Fibroblast of the conjunctiva (primary cell): Measurements from ENCODE around the gene MSL3.

Experiments
- DNase-seq: peaks from one replicate; pipeline ENCODE4 v3.0.0-alpha.2; 2010; ENCODE audit warnings: low read depth

Gene MSL3

DNA sequence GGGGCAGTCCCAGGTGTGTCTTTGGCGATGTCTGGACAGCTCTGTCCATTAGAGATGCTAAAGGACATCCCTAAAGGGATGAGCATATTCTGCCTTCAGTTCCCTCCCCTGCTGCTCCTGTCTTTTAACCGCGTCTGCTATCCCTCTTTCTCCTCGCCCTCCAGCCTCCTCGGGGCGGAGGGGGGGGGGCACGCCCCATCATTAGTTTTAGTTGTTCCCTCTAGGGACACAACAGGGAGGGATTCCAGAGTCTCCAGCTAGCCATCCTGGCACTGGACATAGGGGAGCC, 1.1 kb downstream of the MSL3 start:
- DNase-seq = no peak

DNA sequence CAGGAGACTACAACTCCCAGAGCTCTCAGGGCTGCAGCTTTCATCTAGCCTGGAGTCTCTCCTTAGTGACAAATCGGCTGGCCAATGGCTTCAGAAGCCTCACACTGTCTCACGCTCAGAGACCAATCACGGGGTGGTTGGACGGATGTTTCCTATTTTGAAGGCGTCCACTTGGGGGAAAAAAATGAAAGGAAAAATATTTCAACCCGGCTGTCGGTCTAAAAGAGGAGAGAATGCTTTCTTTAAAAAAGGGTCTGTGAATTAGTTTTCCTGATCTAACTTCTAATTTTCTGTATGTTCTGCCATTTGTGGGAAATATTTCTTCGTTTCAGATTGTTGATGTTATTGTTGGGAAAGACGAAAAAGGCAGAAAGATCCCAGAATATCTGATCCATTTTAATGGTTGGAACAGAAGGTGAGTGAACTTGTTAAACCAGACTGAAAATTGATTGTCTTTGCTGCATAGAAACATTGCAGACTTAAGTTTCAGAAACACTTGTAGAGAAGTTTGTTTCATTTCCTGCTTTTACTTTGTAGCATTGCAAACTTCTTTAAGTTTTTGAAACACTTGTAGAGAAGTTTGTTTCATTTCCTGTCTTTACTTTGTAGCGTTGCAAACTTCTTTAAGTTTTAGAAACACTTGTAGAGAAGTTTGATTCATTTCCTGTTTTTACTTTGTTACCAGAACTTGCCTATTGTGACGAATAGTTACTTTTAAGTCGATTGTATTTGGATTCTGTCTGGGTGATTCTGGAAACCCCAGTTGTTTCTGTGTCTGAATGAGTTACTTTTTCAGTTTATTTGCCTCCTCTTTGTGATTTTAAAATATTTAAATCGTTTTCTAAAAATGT, 1.6 kb downstream of the MSL3 start:
- DNase-seq = peak; percentile 86

DNA sequence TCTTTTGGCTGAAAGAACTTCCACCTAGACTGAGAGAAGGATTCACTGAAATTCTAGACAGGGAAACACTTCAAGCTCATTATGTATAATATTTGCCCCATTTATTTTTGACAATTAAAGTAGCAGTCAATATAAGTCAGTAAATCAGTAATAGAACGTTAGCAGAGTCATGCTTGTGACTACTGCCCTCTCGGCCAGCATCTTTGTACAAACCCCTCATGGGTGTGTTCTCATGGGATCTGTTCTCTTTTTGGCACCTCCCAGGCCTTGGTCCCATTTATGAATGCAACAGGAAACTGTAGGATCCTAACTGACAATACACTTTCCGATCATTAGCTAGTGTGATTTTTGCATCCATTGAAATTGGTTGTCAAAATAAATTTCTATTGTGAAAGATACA, 2.9 kb downstream of the MSL3 start:
- no peak for DNase-seq

DNA sequence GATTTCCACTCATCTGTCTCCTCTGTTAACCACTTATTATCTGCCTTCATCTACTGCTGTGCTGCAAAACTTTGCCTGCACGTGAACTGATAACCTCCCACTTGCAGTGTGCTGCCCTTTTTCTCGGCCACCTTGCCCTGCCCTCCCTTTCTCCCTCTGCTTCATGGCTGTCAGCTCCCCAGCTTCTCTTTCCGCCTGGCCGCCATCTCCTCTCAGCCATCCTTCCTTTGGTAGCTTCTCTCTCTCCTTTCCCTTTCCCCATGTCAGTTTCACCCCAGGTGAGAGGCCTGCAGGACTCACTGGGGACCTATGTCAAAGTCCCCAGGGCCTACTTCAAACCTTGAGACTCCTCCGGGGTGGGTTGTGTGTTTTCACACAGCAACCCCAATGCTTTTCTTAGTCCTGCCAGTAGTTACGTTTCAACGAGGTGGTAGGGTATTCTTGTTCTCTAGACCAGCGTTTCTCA, 6.6 kb downstream of the MSL3 start:
- no peak for DNase-seq

DNA sequence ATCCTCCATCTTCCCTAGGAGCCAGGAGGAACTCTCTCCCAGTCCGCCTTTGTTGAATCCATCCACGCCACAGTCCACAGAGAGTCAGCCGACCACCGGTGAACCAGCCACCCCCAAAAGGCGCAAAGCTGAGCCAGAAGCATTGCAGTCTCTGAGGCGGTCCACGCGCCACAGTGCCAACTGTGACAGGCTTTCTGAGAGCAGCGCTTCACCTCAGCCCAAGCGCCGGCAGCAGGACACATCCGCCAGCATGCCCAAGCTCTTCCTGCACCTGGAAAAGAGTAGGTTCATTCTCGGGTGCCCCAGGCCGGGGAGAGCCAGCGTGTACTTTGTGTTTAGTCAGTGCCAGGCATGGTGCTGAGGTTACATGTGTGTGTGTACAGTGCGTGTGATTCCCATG, 7.4 kb downstream of the MSL3 start:
- DNase-seq = no peak

DNA sequence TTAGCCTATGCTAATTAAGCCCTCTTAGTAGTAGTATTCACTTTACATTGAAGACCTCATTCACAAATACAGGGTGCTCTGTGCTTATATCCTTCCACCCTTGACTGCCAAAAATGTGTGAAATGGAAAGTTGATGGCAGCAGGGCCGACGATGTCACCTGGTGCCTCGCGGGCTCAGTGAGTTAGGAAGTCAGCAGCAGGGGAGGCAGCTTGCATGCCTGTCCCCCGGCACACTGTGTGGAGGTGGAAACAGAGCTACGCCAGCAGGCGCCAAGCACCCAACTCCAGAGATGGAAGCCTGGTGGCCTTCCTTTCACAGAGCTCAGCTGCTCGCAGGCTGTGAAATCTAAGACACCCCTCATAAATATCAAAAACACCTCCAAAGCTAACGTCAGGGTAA, 8.4 kb downstream of the MSL3 start:
- DNase-seq = no peak

DNA sequence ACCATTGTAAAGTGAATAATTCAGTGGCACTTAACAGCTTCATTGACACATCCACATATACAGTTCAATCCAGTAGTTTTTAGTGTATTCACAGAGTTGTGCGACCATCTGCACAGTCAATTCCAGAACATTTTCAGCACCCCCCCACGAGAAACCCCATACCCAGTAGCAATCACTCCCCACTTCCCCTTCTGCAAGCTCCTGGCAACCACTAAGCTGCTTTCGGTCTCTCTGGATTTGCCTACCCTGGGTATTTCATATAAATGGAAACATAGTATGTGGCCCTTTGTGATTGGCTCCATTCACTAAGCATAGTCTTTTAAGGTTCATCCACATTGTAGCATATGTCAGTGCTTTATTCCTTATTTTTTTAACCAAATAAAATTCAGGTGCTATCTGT, 10.0 kb downstream of the MSL3 start:
- no peak for DNase-seq

DNA sequence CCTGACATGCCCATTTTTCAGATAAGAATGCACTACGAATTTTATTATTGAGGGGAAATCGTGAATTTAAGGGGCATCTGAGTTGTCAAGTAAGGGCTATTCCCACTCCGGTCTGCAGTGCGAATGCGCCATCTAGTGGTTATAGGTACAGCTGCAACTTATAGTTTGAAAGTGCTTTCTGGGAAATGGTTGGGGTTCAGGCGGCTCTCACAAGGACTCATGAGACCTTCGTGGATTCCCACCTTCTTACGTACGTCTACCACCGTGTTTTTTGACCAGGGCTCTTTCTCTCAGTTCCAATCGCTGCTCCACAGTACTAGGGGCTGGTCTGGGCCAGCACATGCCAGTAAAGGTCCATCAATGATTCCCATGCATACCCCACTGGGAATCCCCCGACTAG, 12.3 kb downstream of the MSL3 start:
- DNase-seq = peak; percentile 47

DNA sequence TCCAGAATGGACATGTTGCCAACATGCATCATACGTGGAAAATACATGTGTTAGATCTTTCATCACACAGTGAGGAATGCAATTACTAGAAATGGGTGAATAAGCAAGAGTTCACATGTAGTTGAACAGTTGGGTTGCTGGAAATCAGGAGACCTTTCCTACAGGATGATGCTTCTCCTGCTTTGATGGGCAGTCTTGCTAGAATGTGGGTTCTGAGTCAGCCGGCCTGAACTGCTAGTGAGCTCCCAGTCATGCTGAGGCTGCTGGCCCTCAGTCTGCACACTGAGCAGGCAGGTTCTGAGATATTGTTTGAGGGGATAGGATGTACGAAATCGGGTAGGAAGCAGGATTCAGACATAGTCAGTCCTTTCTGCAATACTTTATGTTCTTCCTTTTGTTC, 20.2 kb downstream of the MSL3 start:
- DNase-seq = no peak

DNA sequence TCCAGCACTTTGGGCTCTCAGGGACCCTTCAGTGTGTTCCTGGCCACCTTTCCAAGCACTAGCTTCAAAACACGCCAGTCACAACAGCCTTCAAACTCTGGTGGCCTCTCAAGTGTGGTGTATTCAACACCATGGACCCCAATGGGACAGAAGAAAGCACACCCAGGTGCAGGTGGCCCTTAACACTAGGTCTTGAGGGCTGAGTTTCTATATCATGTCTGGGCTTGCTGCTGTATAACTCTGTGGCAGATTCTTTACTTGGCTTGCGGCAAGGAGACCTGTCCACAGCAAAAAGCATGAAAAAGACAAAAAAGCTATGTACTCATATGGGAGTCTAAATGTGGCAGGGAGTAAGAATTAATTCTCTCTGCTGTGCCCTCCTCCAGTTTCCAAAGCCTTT, 23.1 kb downstream of the MSL3 start:
- no peak for DNase-seq

DNA sequence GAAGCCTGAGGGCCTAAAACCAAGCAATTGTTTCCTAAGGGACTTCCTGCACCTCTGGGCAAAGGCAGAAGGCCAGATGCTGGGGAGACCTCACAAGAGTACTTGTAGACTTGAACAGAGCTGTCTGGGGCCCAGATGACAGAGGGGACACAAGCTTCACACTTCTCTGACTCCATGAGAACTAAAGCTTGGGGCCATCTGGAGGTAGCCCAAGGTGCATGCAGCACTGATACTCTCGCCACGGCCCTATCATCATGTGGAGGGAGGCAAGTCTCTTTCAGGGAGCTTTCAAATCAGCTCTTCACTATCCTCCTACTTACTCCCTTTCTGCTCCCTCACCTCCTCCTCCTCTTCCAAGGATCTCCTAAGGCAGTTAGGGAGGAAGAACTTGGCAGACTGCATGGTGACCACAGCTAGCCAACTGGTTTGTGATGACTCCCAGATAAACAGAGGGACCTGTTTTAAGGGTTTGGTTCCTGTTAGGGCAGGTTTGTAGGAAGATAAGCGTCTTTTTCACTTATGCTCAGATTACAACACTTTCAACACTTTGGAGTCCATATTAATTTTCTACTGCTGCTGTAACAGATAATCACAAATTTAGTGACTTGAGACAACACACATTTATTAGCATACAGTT, 23.8 kb downstream of the MSL3 start:
- no peak for DNase-seq

DNA sequence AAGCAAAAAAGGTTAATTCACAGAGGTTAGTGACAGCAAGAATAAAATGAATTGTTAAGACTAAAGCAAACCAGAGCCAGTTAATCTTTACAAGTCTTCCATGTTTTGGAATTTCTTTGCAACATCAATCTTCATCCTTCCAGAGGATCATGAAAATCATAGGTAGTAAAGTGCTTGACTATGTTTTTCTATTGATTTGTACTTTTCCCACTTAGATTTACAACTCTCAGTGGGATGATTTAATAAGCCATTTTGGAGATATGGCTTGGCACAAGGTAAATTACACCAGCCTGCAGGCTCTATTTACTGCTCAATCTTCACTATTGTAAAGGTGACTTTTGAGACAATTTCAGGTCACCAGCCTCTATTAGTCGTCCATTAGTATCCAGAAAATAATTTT, 26.5 kb downstream of the MSL3 start:
- DNase-seq = no peak

DNA sequence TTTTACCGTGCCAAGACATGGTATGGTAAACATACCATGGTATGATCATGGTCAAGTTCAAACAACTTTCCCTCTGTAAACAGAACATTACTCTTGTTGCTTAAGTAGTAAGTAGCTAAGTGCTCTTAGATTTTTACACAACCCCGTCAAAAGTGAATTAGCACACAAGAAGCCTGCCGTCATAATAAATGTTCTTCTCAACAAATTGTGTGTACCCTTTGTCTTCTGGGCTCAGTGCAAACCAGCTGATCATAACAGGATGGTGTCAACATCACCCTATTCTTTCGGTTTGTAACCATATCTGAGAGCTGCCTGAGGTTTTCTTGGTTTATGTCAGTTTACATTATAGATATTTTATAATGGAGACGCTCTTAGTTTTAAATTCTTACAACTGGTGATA, 28.8 kb downstream of the MSL3 start:
- no peak for DNase-seq

DNA sequence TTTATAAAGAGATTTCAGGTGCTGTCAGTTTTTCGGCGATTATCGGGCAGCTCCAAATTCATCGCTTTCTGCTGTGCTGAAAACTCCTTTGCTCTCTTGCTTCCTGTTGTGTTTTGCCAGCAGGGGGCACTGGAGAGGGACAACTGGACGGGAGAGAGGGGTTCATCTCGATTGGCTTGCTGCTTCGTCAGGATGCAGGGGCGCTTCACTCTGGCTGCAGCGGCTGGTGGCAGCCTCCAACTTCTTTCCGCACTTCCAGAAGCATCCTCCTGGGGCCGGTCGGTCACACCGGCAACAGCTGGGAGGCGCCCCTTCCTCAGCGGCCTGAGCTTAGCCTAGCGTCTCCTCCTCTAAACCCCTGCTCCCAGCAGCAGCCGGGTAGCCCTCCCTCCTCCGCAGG, 29.5 kb downstream of the MSL3 start:
- DNase-seq = peak; percentile 21

DNA sequence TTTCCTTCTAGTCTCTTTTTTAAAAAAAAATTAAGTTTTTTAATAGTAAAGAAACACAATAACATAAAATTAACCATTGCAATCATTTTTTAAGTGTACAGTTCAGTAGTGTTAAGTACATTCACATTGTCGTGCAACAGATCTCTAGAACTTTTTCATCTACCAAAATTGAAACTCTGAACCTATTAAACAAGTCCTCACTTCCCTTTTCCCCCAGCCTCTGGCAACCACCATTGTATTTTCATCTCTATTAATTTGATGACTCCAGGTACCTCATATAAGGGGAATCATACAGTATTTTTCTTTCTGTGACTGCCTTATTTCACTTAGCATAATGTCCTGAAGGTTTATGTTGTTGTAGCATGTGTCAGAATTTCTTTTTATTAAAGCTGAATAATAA, 31.8 kb downstream of the MSL3 start:
- DNase-seq = no peak

DNA sequence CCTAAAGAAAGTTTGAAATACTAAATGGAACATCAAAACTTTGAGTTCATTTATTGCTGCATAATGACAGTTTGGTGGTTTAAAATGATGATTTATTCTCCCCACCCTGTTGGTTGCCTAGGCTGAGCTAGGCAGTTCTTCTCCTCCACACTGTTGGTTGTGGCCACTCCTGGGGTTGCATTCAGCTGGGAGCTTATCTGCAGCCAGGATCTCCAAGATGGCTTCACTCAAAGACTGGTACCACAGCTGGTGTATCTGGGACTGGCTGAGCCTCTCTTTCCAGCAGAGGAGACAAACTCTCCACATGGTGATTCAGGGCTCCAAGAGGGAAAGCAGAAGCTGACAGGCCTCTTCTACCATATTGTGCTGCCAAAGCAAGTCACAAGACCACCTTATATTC, 33.1 kb downstream of the MSL3 start:
- no peak for DNase-seq

DNA sequence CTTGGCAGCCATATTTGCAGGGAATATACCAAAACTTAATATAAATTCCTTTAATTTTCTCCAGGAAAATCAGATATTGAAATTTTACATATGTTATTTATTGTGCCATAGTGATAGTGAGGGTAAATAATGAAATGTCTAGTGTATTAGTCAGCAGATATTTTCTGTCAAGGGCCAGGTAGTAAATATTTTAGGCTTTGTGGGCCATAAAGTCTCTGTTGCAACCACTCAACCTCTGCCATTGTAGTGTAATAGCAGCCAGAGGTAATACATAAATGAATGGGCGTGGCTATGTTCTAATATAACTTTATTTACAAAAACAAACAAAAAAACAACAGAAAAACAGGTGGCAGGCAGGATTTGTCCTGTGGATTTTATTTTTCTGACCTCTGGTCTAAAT, 33.5 kb downstream of the MSL3 start:
- DNase-seq = no peak

DNA sequence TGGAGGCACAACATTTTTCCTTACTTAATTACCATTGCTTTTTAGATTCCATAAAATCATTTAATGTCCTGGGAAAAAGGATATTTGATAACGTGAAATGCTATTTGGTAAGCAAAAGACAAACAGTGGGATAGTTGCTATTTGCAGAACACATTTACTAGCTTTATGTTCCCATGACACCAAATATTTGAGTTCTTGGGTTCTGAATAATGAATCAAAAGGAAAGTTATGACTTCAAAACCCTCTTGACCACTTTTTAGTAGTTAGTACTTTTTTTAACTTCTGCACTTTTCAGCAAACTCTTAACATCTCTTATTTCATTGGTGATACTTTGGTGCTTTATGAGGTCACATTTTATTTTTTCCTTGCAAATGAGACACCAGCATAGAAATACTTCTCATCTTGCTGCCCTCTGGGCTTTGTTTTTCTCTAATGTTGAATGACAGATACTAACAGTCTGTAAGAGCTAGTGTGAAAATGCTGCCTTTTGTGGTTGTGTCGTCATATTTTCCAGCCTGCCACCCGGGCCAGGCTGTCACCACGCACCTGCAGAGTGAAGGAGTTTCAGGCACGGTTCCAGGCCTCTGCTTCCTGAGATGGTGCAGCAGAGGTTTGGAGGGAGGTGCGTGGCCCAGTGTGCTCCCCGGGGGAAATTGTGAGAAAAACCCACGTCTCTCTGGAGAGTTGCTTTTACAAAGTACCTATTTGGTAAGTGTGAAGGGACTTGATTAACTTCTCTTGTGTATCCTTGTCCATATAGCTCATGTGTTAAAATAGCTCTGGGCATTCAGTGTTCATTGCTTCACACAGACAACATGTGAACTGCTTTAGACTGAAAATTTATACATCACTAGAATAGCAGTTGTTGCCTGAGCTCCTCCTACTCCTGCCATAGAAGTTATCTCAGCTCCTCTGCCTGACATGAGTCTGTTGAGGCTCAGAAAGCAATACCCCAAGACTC, 34.7 kb downstream of the MSL3 start:
- DNase-seq = no peak

DNA sequence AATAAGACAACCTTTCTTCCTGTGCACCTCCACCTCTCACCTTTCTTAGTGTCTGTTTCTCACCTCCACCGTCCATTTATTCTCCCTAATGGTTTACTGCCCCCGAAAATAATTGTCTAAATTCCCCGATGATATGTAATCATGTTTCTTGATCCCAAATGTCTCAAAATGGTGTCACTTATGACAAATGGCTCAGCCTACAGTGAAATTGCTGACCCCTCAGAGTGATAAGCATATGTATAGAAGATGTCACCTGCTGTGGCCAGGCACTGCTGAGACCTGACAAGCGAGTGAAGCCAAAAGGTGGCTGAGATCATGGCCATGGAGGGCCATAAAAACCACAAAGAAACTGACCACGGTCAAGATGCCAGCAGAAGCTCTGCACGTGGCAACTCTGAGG, 35.7 kb downstream of the MSL3 start:
- no peak for DNase-seq

DNA sequence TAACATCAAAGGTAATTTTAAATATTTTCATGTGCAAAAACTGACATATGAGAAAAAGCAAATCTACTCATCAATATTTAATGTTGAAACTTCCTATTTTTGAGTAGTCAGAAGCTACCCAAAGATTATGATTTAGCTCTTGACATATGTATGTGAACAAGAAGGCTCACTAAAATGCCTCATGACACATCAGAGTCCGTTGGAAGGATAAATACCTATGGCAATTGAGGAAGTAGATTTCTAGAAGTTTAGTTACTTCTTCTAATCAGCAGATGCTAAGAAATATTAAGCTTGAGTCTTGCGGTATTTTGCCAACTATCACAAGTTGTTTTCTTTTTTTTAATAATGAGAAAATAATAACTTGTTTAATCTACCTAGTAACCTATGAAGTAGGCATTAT, 55.3 kb downstream of the MSL3 start:
- DNase-seq = no peak
